Measurements from ENCODE around the gene CRYGA. TPM values are rescaled to one million over a fixed set of nuclear protein-coding genes. Genes with fewer than 3 reads are reported as not detected.

CRYGA gene
- total and polyA plus RNA-seq, 2 donors (not counting 1 experiment from before 2014, with no cell fraction given), result not detected

GRCh38 chr2:208183526-208183925, 20.1 kb upstream of the CRYGA start:
- Mint-ChIP-seq H3K27ac (no peak overlapping the region), H3K9me3 (ENCODE audit: insufficient read depth) (no peaks in the 10 kb centered on the region), H3K4me3 (peak overlapping the region; percentile 54), H3K27me3 (peaks cover 22% of the 10 kb centered on the region), H3K4me1 (peaks cover 12% of the 10 kb centered on the region)
- H4K20me1 ChIP-seq (ENCODE audit: control insufficient read depth, insufficient read depth, low read length, poor library complexity, severe bottlenecking), result no peaks in the 10 kb centered on the region
- DNase-seq (no peak), ATAC-seq (ENCODE audit: low read depth) (no peak)
- WGBS (ENCODE audit: insufficient coverage), result 38% methylated on average over 1 of the region's 7 CpGs
- no peak overlapping the region for H2AFZ ChIP-seq (ENCODE audit: insufficient read depth, low read depth, low read length, poor library complexity, severe bottlenecking)
- H3K4me2 ChIP-seq (replicated peaks; ENCODE audit: low read depth, low read length, poor library complexity, severe bottlenecking), result peak overlapping the region; percentile 26
- H3K9ac ChIP-seq (ENCODE audit: low read length), result no peak overlapping the region
- H3K79me2 ChIP-seq (ENCODE audit: control insufficient read depth, insufficient read depth, low read length), result no peaks in the 10 kb centered on the region
- no peak overlapping the region for H3K27ac ChIP-seq (ENCODE audit: low read length in 2 of 2)
- H3K4me3 ChIP-seq (ENCODE audit: control extremely low read depth in 1 of 5, extremely low read depth in 1 of 5, insufficient read depth in 1 of 5, low read depth in 2 of 5, low read length in 4 of 5), result peak overlapping the region in 2 of 5 experiments; percentile 9 to 18
- H3K36me3 ChIP-seq (replicated peaks in 1 of 2; ENCODE audit: control extremely low read depth in 1 of 2, control insufficient read depth in 1 of 2, extremely low read depth in 1 of 2, insufficient read depth in 2 of 2, low read length in 1 of 2), result no peaks in the 10 kb centered on the region
- H3K9me3 ChIP-seq (ENCODE audit: control extremely low read depth in 1 of 3, control insufficient read depth in 2 of 3, insufficient read depth in 1 of 3, low read length in 2 of 3), result no peaks in the 10 kb centered on the region
- intact Hi-C loops (cut with micrococcal nuclease), result no loop called here
- H3K27me3 ChIP-seq (replicated peaks in 1 of 4; ENCODE audit: control extremely low read depth in 1 of 4, control insufficient read depth in 3 of 4, insufficient read depth in 4 of 4, low read length in 3 of 4), result peaks cover 0 to 6% (median 0%) of the 10 kb centered on the region in 4 experiments
- ChIA-PET CTCF (no interaction called here), POLR2A (no interaction called here)
- H3K4me1 ChIP-seq (ENCODE audit: control insufficient read depth in 2 of 2, insufficient read depth in 2 of 2, low read length in 2 of 2), result peaks cover 0 to 3% of the 10 kb centered on the region in 2 donors
- TF ChIP-seq EZH2 (IDR thresholded peaks at IDR 0.05; ENCODE audit: borderline replicate concordance, insufficient read depth, low read depth, low read length, poor library complexity, severe bottlenecking) (no peak), CTCF (IDR thresholded peaks at IDR 0.05) (no peak)

GRCh38 chr2:208182835-208183234, 19.4 kb upstream of the CRYGA start:
- TF ChIP-seq EZH2 (IDR thresholded peaks at IDR 0.05; ENCODE audit: borderline replicate concordance, insufficient read depth, low read depth, low read length, poor library complexity, severe bottlenecking) (no peak), CTCF (IDR thresholded peaks at IDR 0.05) (no peak)
- Histone ChIP-seq H3K4me3 (ENCODE audit: control extremely low read depth in 1 of 5, extremely low read depth in 1 of 5, insufficient read depth in 1 of 5, low read depth in 2 of 5, low read length in 4 of 5) (no peak overlapping the region), H2AFZ (ENCODE audit: insufficient read depth, low read depth, low read length, poor library complexity, severe bottlenecking) (no peak overlapping the region), H4K20me1 (ENCODE audit: control insufficient read depth, insufficient read depth, low read length, poor library complexity, severe bottlenecking) (no peaks in the 10 kb centered on the region), H3K4me2 (replicated peaks; ENCODE audit: low read depth, low read length, poor library complexity, severe bottlenecking) (no peak overlapping the region), H3K9me3 (ENCODE audit: control extremely low read depth in 1 of 3, control insufficient read depth in 2 of 3, insufficient read depth in 1 of 3, low read length in 2 of 3) (no peaks in the 10 kb centered on the region), H3K79me2 (ENCODE audit: control insufficient read depth, insufficient read depth, low read length) (no peaks in the 10 kb centered on the region), H3K9ac (ENCODE audit: low read length) (no peak overlapping the region), H3K36me3 (replicated peaks in 1 of 2; ENCODE audit: control extremely low read depth in 1 of 2, control insufficient read depth in 1 of 2, extremely low read depth in 1 of 2, insufficient read depth in 2 of 2, low read length in 1 of 2) (no peaks in the 10 kb centered on the region), H3K27ac (ENCODE audit: low read length in 2 of 2) (no peak overlapping the region), H3K27me3 (replicated peaks in 1 of 4; ENCODE audit: control extremely low read depth in 1 of 4, control insufficient read depth in 3 of 4, insufficient read depth in 4 of 4, low read length in 3 of 4) (peaks cover 0 to 6% (median 0%) of the 10 kb centered on the region in 4 experiments), H3K4me1 (ENCODE audit: control insufficient read depth in 2 of 2, insufficient read depth in 2 of 2, low read length in 2 of 2) (peaks cover 0 to 3% of the 10 kb centered on the region in 2 donors)
- Mint-ChIP-seq H3K27me3 (peaks cover 25% of the 10 kb centered on the region), H3K27ac (no peak overlapping the region), H3K9me3 (ENCODE audit: insufficient read depth) (no peaks in the 10 kb centered on the region), H3K4me1 (peaks cover 12% of the 10 kb centered on the region), H3K4me3 (no peak overlapping the region)
- ChIA-PET CTCF (no interaction called here), POLR2A (no interaction called here)
- no peak for DNase-seq
- intact Hi-C loops (cut with micrococcal nuclease), result no loop called here
- no peak for ATAC-seq (ENCODE audit: low read depth)
- WGBS (ENCODE audit: insufficient coverage), result 100% methylated on average over 1 of the region's 3 CpGs

All from B cell (primary cell).